ENCODE measurements around the gene MXD3. TPM values are rescaled to one million over a fixed set of nuclear protein-coding genes. Genes with fewer than 3 reads are reported as not detected.

Gene MXD3
- total and polyA plus RNA-seq, 5 experiments from 2014 or later, result 0.07 to 18.1 (median 1.1) TPM

- no peak for ATAC-seq
- Mint-ChIP-seq H3K36me3 (peaks cover 0 to 15% (median 4%) of the 10 kb centered on the region in 3 donors), H3K4me3 (peak overlapping the region in 7 of 10 donors; percentile 11 to 89 (median 53)), H3K27ac (peak overlapping the region; percentile 78 to 97 (median 90)), H3K4me1 (peaks cover 44 to 87% (median 77%) of the 10 kb centered on the region in 4 donors), H3K9me3 (no peaks in the 10 kb centered on the region), H3K27me3 (no peaks in the 10 kb centered on the region)
- POLR2A ChIA-PET, result no interaction called here
- no peak for DNase-seq
These were observed 12.0 kb downstream of the MXD3 start for GRCh38 chr5:177299697-177300096.

GRCh38 chr5:177297922-177298321 lies 13.8 kb downstream of the MXD3 start:
- H3K9me3 Mint-ChIP-seq, result no peaks in the 10 kb centered on the region
- peak overlapping the region in 6 of 10 donors; percentile 9 to 91 (median 82) for H3K27ac Mint-ChIP-seq
- ATAC-seq (no peak), DNase-seq (no peak)
- no peaks in the 10 kb centered on the region for H3K27me3 Mint-ChIP-seq
- POLR2A ChIA-PET, result interaction anchor here (1.5 kb wide), 1 partner anchor 12 kb away, joined by 7 read pairs; no protein-coding TSS in a partner anchor
- H3K4me1 Mint-ChIP-seq, result peaks cover 36 to 78% (median 64%) of the 10 kb centered on the region in 4 donors
- H3K4me3 Mint-ChIP-seq, result no peak overlapping the region
- H3K36me3 Mint-ChIP-seq, result peaks cover 0 to 31% (median 11%) of the 10 kb centered on the region in 3 donors

GRCh38 chr5:177296581-177296980 lies 15.1 kb downstream of the MXD3 start:
- no peaks in the 10 kb centered on the region for H3K9me3 Mint-ChIP-seq
- ATAC-seq, result peak in 1 of 2 donors; percentile 31
- peak overlapping the region; percentile 55 to 90 (median 86) for H3K27ac Mint-ChIP-seq

GRCh38 chr5:177295924-177296323 lies 15.8 kb downstream of the MXD3 start:
- H3K27me3 Mint-ChIP-seq, result no peaks in the 10 kb centered on the region
- H3K27ac Mint-ChIP-seq, result peak overlapping the region in 9 of 10 donors; percentile 74 to 90 (median 86)
- H3K9me3 Mint-ChIP-seq, result no peaks in the 10 kb centered on the region
- DNase-seq, result no peak
- peak overlapping the region in 9 of 10 donors; percentile 17 to 75 (median 52) for H3K4me3 Mint-ChIP-seq
- H3K36me3 Mint-ChIP-seq, result peaks cover 0 to 48% (median 17%) of the 10 kb centered on the region in 3 donors
- ATAC-seq, result no peak
- POLR2A ChIA-PET, result interaction anchor here (1.1 to 1.2 kb wide), 2 partner anchors 9 to 162 kb away, joined by 3 read pairs; partner anchors contain the start of gene NSD1
- peaks cover 30 to 61% (median 44%) of the 10 kb centered on the region in 4 donors for H3K4me1 Mint-ChIP-seq

More at GRCh38 chr5:177296581-177296980, 15.1 kb downstream of the MXD3 start:
- Mint-ChIP-seq H3K36me3 (peaks cover 0 to 44% (median 16%) of the 10 kb centered on the region in 3 donors), H3K27me3 (no peaks in the 10 kb centered on the region), H3K4me3 (peak overlapping the region; percentile 12 to 75 (median 56)), H3K4me1 (peaks cover 33 to 65% (median 51%) of the 10 kb centered on the region in 4 donors)
- POLR2A ChIA-PET, result interaction anchor here (1.1 to 1.2 kb wide), 2 partner anchors 8 to 163 kb away, joined by 3 read pairs; partner anchors contain the start of gene NSD1
- DNase-seq, result no peak

GRCh38 chr5:177294632-177295031 lies 17.1 kb downstream of the MXD3 start:
- Mint-ChIP-seq H3K27me3 (no peaks in the 10 kb centered on the region), H3K36me3 (peaks cover 0 to 61% (median 20%) of the 10 kb centered on the region in 3 donors), H3K4me1 (peaks cover 22 to 52% (median 32%) of the 10 kb centered on the region in 4 donors), H3K4me3 (no peak overlapping the region), H3K27ac (peak overlapping the region in 4 of 10 donors; percentile 52 to 86 (median 76)), H3K9me3 (no peaks in the 10 kb centered on the region)
- POLR2A ChIA-PET, result interaction anchor here (0.7 kb wide), 1 partner anchor 19 kb away, joined by 3 read pairs; no protein-coding TSS in a partner anchor
- DNase-seq (no peak), ATAC-seq (no peak)

GRCh38 chr5:177293819-177294581 lies 17.7 kb downstream of the MXD3 start:
- no peak for ATAC-seq
- POLR2A ChIA-PET, result no interaction called here
- DNase-seq, result no peak
- H3K27me3 Mint-ChIP-seq, result no peaks in the 10 kb centered on the region
- no peak overlapping the region for H3K4me3 Mint-ChIP-seq
- H3K27ac Mint-ChIP-seq, result peak overlapping the region in 3 of 10 donors; percentile 17 to 77 (median 52)
- H3K4me1 Mint-ChIP-seq, result peaks cover 21 to 45% (median 26%) of the 10 kb centered on the region in 4 donors
- no peaks in the 10 kb centered on the region for H3K9me3 Mint-ChIP-seq
- peaks cover 0 to 68% (median 20%) of the 10 kb centered on the region in 3 donors for H3K36me3 Mint-ChIP-seq

GRCh38 chr5:177291735-177292134 lies 20.0 kb downstream of the MXD3 start:
- Mint-ChIP-seq H3K4me1 (peaks cover 15 to 24% (median 20%) of the 10 kb centered on the region in 4 donors), H3K4me3 (no peak overlapping the region), H3K27ac (peak overlapping the region in 2 of 10 donors; percentile 37 to 77), H3K36me3 (peaks cover 0 to 86% (median 23%) of the 10 kb centered on the region in 3 donors), H3K9me3 (no peaks in the 10 kb centered on the region), H3K27me3 (no peaks in the 10 kb centered on the region)
- no peak for DNase-seq
- POLR2A ChIA-PET, result no interaction called here
- no peak for ATAC-seq

- H3K4me1 Mint-ChIP-seq, result peaks cover 9 to 16% (median 13%) of the 10 kb centered on the region in 4 donors
- ATAC-seq, result no peak
- peak overlapping the region in 2 of 10 donors; percentile 35 to 59 for H3K27ac Mint-ChIP-seq
- H3K36me3 Mint-ChIP-seq, result peaks cover 0 to 93% (median 25%) of the 10 kb centered on the region in 3 donors
- H3K9me3 Mint-ChIP-seq, result no peaks in the 10 kb centered on the region
- no peak for DNase-seq
- H3K4me3 Mint-ChIP-seq, result no peak overlapping the region
- H3K27me3 Mint-ChIP-seq, result no peaks in the 10 kb centered on the region
- POLR2A ChIA-PET, result no interaction called here
These were observed 20.7 kb downstream of the MXD3 start for GRCh38 chr5:177290816-177291596.

GRCh38 chr5:177288191-177288590 lies 23.5 kb downstream of the MXD3 start:
- Mint-ChIP-seq H3K27me3 (no peaks in the 10 kb centered on the region), H3K9me3 (no peaks in the 10 kb centered on the region), H3K4me1 (peaks cover 0 to 6% (median 4%) of the 10 kb centered on the region in 4 donors), H3K27ac (no peak overlapping the region), H3K36me3 (peaks cover 0 to 92% (median 22%) of the 10 kb centered on the region in 3 donors), H3K4me3 (no peak overlapping the region)
- ATAC-seq, result no peak
- no peak for DNase-seq
- POLR2A ChIA-PET, result no interaction called here

- ATAC-seq (no peak), DNase-seq (no peak)
- H3K27ac Mint-ChIP-seq, result peak overlapping the region in 1 of 10 donors; percentile 87
- no peaks in the 10 kb centered on the region for H3K27me3 Mint-ChIP-seq
- no peak overlapping the region for H3K4me3 Mint-ChIP-seq
- POLR2A ChIA-PET, result interaction anchor here (1.0 kb wide), 1 partner anchor 163 kb away, joined by 3 read pairs; no protein-coding TSS in a partner anchor
- H3K9me3 Mint-ChIP-seq, result no peaks in the 10 kb centered on the region
- H3K36me3 Mint-ChIP-seq, result peaks cover 0 to 90% (median 20%) of the 10 kb centered on the region in 3 donors
- peaks cover 0 to 1% (median 0%) of the 10 kb centered on the region in 4 donors for H3K4me1 Mint-ChIP-seq
These were observed 34.8 kb downstream of the MXD3 start for GRCh38 chr5:177276886-177277285.

- no peak overlapping the region for H3K4me3 Mint-ChIP-seq
- ATAC-seq, result no peak
- H3K27ac Mint-ChIP-seq, result no peak overlapping the region
- H3K36me3 Mint-ChIP-seq, result peaks cover 0 to 89% (median 18%) of the 10 kb centered on the region in 3 donors
- peaks cover 0 to 1% (median 0%) of the 10 kb centered on the region in 4 donors for H3K4me1 Mint-ChIP-seq
- no peaks in the 10 kb centered on the region for H3K9me3 Mint-ChIP-seq
- no peak for DNase-seq
- POLR2A ChIA-PET, result no interaction called here
- H3K27me3 Mint-ChIP-seq, result no peaks in the 10 kb centered on the region
These were observed 35.8 kb downstream of the MXD3 start for GRCh38 chr5:177275883-177276282.

GRCh38 chr5:177271113-177271512 lies 40.6 kb downstream of the MXD3 start:
- Mint-ChIP-seq H3K4me1 (peaks cover 0 to 3% (median under 1%) of the 10 kb centered on the region in 4 donors), H3K27me3 (no peaks in the 10 kb centered on the region), H3K36me3 (peaks cover 4 to 87% (median 20%) of the 10 kb centered on the region in 3 donors), H3K9me3 (no peaks in the 10 kb centered on the region), H3K4me3 (no peak overlapping the region), H3K27ac (peak overlapping the region in 1 of 10 donors; percentile 40)
- POLR2A ChIA-PET, result no interaction called here
- no peak for DNase-seq
- ATAC-seq, result no peak
